Measurements from ENCODE around the gene TH.

TH gene

GRCh38 chr11:2158966-2159365, 12.6 kb downstream of the TH start:
- Histone ChIP-seq H3K27ac (ENCODE audit: low read depth, low read length, poor library complexity, severe bottlenecking) (no peak overlapping the region), H2AFZ (ENCODE audit: low read length) (no peak overlapping the region), H3K79me2 (ENCODE audit: insufficient read depth, low read length) (no peaks in the 10 kb centered on the region), H3F3A (ENCODE audit: insufficient read depth, low read length) (no peaks in the 10 kb centered on the region), H3K9ac (ENCODE audit: low read length) (no peak overlapping the region), H4K20me1 (ENCODE audit: insufficient read depth, low read length) (no peaks in the 10 kb centered on the region), H3K4me2 (ENCODE audit: low read length) (no peak overlapping the region), H3K36me3 (ENCODE audit: insufficient read depth, low read length) (no peaks in the 10 kb centered on the region), H3K9me3 (ENCODE audit: low read length) (no peaks in the 10 kb centered on the region), H3K4me1 (ENCODE audit: insufficient read depth, low read length, severe bottlenecking) (no peaks in the 10 kb centered on the region), H3K27me3 (ENCODE audit: insufficient read depth, low read length) (0 out of 2 replicates have a peak, but pooled peaks cover 6% of the 10 kb centered on the region), H3K9me2 (ENCODE audit: low read depth, low read length) (no peaks in the 10 kb centered on the region), H3K4me3 (ENCODE audit: low read depth, low read length, poor library complexity, severe bottlenecking) (no peak overlapping the region)
- TF ChIP-seq EZH2 (IDR thresholded peaks at IDR 0.05; ENCODE audit: borderline replicate concordance, low read length) (no peak), CTCF (IDR thresholded peaks at IDR 0.05; ENCODE audit: low read length) (no peak)

GRCh38 chr11:2158296-2158737, 13.3 kb downstream of the TH start:
- Histone ChIP-seq H3K4me1 (ENCODE audit: insufficient read depth, low read length, severe bottlenecking) (no peaks in the 10 kb centered on the region), H3K27me3 (ENCODE audit: insufficient read depth, low read length) (0 out of 2 replicates have a peak, but pooled peaks cover 6% of the 10 kb centered on the region), H4K20me1 (ENCODE audit: insufficient read depth, low read length) (no peaks in the 10 kb centered on the region), H3K4me3 (ENCODE audit: low read depth, low read length, poor library complexity, severe bottlenecking) (no peak overlapping the region), H2AFZ (ENCODE audit: low read length) (no peak overlapping the region), H3K36me3 (ENCODE audit: insufficient read depth, low read length) (no peaks in the 10 kb centered on the region), H3K9ac (ENCODE audit: low read length) (no peak overlapping the region), H3K9me3 (ENCODE audit: low read length) (no peaks in the 10 kb centered on the region), H3K4me2 (ENCODE audit: low read length) (no peak overlapping the region), H3K9me2 (ENCODE audit: low read depth, low read length) (no peaks in the 10 kb centered on the region), H3K27ac (ENCODE audit: low read depth, low read length, poor library complexity, severe bottlenecking) (no peak overlapping the region), H3K79me2 (ENCODE audit: insufficient read depth, low read length) (no peaks in the 10 kb centered on the region), H3F3A (ENCODE audit: insufficient read depth, low read length) (no peaks in the 10 kb centered on the region)
- no peak for TF ChIP-seq CTCF (IDR thresholded peaks at IDR 0.05; ENCODE audit: low read length)
- TF ChIP-seq EZH2 (IDR thresholded peaks at IDR 0.05; ENCODE audit: borderline replicate concordance, low read length): no peak

- H4K20me1 ChIP-seq (ENCODE audit: insufficient read depth, low read length): no peaks in the 10 kb centered on the region
- TF ChIP-seq CTCF (IDR thresholded peaks at IDR 0.05; ENCODE audit: low read length): no peak
- no peak for TF ChIP-seq EZH2 (IDR thresholded peaks at IDR 0.05; ENCODE audit: borderline replicate concordance, low read length)
- no peak overlapping the region for H3K27ac ChIP-seq (ENCODE audit: low read depth, low read length, poor library complexity, severe bottlenecking)
- H3K79me2 ChIP-seq (ENCODE audit: insufficient read depth, low read length): no peaks in the 10 kb centered on the region
- no peaks in the 10 kb centered on the region for H3K36me3 ChIP-seq (ENCODE audit: insufficient read depth, low read length)
- no peak overlapping the region for H3K9ac ChIP-seq (ENCODE audit: low read length)
- no peaks in the 10 kb centered on the region for H3K9me3 ChIP-seq (ENCODE audit: low read length)
- H3K4me3 ChIP-seq (ENCODE audit: low read depth, low read length, poor library complexity, severe bottlenecking): no peak overlapping the region
- no peaks in the 10 kb centered on the region for H3K9me2 ChIP-seq (ENCODE audit: low read depth, low read length)
- 0 out of 2 replicates have a peak, but pooled peaks cover 6% of the 10 kb centered on the region for H3K27me3 ChIP-seq (ENCODE audit: insufficient read depth, low read length)
- no peak overlapping the region for H3K4me2 ChIP-seq (ENCODE audit: low read length)
- H2AFZ ChIP-seq (ENCODE audit: low read length): no peak overlapping the region
- no peaks in the 10 kb centered on the region for H3K4me1 ChIP-seq (ENCODE audit: insufficient read depth, low read length, severe bottlenecking)
- H3F3A ChIP-seq (ENCODE audit: insufficient read depth, low read length): no peaks in the 10 kb centered on the region
Observed at GRCh38 chr11:2157294-2158040, 14.1 kb downstream of the TH start.
